ENCODE data around the gene KSR1. TPM values are rescaled to one million over a fixed set of nuclear protein-coding genes. Genes with fewer than 3 reads are reported as not detected.

The KSR1 gene
- total RNA-seq, 1 experiment from 2014 or later, result 21.7 TPM

GRCh38 chr17:27597783-27598320 is 141.6 kb downstream of the KSR1 start:
- CTCF ChIA-PET, result interaction anchor here (0.5 to 1.7 kb wide), 3 partner anchors 9 to 16 kb away, joined by 3 to 4 read pairs (median 3); no protein-coding TSS in a partner anchor
- Histone ChIP-seq H3K36me3 (ENCODE audit: control insufficient read depth, insufficient read depth, low read length) (no peaks in the 10 kb centered on the region), H3K27ac (ENCODE audit: low read length) (no peak overlapping the region), H3K9me3 (ENCODE audit: control insufficient read depth, insufficient read depth, low read depth, low read length) (no peaks in the 10 kb centered on the region), H3K4me3 (ENCODE audit: low read depth in 2 of 2, low read length in 2 of 2) (no peak overlapping the region), H3K27me3 (ENCODE audit: control insufficient read depth, insufficient read depth, low read length) (no peaks in the 10 kb centered on the region), H3K4me1 (ENCODE audit: control insufficient read depth, insufficient read depth, low read length) (no peaks in the 10 kb centered on the region)
- intact Hi-C loops (cut with micrococcal nuclease; ENCODE audit: unreplicated experiment), result loop anchor here (5.0 to 10.0 kb wide), 2 partner anchors 103 to 141 kb away; partner anchors contain the start of gene KSR1
- no peak for DNase-seq (ENCODE audit: low read depth, low spot score)
- no peak for ATAC-seq
- no TSS peak for BruUV-seq (replicated peaks)
- no peak for TF ChIP-seq CTCF (IDR thresholded peaks at IDR 0.05)
- no peak for TF ChIP-seq TCF7L2 (IDR thresholded peaks at IDR 0.05; ENCODE audit: low read depth, low read length)
- TF ChIP-seq SIN3A (IDR thresholded peaks at IDR 0.05; ENCODE audit: borderline replicate concordance, insufficient read depth, low read depth, low read length), result no peak
- no peak for TF ChIP-seq REST (IDR thresholded peaks at IDR 0.05; ENCODE audit: insufficient read depth in 1 of 2, low read depth in 2 of 2, low read length in 1 of 2)
- TF ChIP-seq POLR2AphosphoS5 (IDR thresholded peaks at IDR 0.05; ENCODE audit: low read depth, low read length), result no peak
- in situ Hi-C loops (cut with HindIII; ENCODE audit: low pct_unique_long_range_greater_than_20kb, low sequenced_read_pairs), result no loop called here
- POLR2A ChIA-PET, result interaction anchor here (0.6 kb wide), 1 partner anchor 116 kb away, joined by 3 read pairs; no protein-coding TSS in a partner anchor

GRCh38 chr17:27598337-27599050 is 142.2 kb downstream of the KSR1 start:
- no peaks in the 10 kb centered on the region for H3K36me3 ChIP-seq (ENCODE audit: control insufficient read depth, insufficient read depth, low read length)
- TF ChIP-seq TCF7L2 (IDR thresholded peaks at IDR 0.05; ENCODE audit: low read depth, low read length), result no peak
- TF ChIP-seq CTCF (IDR thresholded peaks at IDR 0.05), result no peak
- no peak for TF ChIP-seq SIN3A (IDR thresholded peaks at IDR 0.05; ENCODE audit: borderline replicate concordance, insufficient read depth, low read depth, low read length)
- TF ChIP-seq POLR2AphosphoS5 (IDR thresholded peaks at IDR 0.05; ENCODE audit: low read depth, low read length), result no peak
- no peak for TF ChIP-seq REST (IDR thresholded peaks at IDR 0.05; ENCODE audit: insufficient read depth in 1 of 2, low read depth in 2 of 2, low read length in 1 of 2)
- H3K27ac ChIP-seq (ENCODE audit: low read length), result no peak overlapping the region
- no peaks in the 10 kb centered on the region for H3K27me3 ChIP-seq (ENCODE audit: control insufficient read depth, insufficient read depth, low read length)
- CTCF ChIA-PET, result interaction anchor here (0.5 to 1.8 kb wide), 4 partner anchors 9 to 246 kb away, joined by 3 to 6 read pairs (median 4); no protein-coding TSS in a partner anchor
- DNase-seq (ENCODE audit: low read depth, low spot score), result no peak
- POLR2A ChIA-PET, result interaction anchor here (0.6 kb wide), 1 partner anchor 116 kb away, joined by 3 read pairs; no protein-coding TSS in a partner anchor
- no peaks in the 10 kb centered on the region for H3K4me1 ChIP-seq (ENCODE audit: control insufficient read depth, insufficient read depth, low read length)
- in situ Hi-C loops (cut with HindIII; ENCODE audit: low pct_unique_long_range_greater_than_20kb, low sequenced_read_pairs) (no loop called here), intact Hi-C loops (cut with micrococcal nuclease; ENCODE audit: unreplicated experiment) (loop anchor here (5.0 to 10.0 kb wide), 2 partner anchors 104 to 141 kb away; partner anchors contain the start of gene KSR1)
- no TSS peak for BruUV-seq (replicated peaks)
- no peak for ATAC-seq
- H3K9me3 ChIP-seq (ENCODE audit: control insufficient read depth, insufficient read depth, low read depth, low read length), result no peaks in the 10 kb centered on the region
- no peak overlapping the region for H3K4me3 ChIP-seq (ENCODE audit: low read depth in 2 of 2, low read length in 2 of 2)

Measured in Panc1 (cell line).